ENCODE data around the gene SORBS1. TPM values are rescaled to one million over a fixed set of nuclear protein-coding genes. Genes with fewer than 3 reads are reported as not detected.

The SORBS1 gene
- total and polyA plus RNA-seq, 2 donors (not counting 1 experiment from before 2014, with no cell fraction given), result 0.21 to 1.5 TPM

DNA sequence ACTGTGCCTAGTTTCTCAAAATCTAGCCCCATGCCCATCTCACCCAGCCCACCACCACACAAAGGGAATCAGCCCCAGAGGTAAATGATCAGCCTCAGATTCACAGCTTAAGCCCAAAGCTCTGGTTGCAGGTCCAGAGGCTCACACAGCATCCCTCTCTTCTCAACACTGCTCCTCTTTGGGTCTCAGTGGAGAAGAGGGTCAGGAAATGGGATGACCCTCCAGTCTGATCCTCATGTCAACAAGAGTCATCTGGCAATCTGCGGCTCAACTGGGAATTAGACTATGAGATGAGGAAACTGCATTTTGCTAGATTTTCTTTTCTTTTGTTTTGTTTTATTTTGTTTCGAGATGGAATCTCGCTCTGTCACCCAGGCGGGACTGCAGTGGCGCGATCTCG, 144.2 kb downstream of the SORBS1 start:
- Histone ChIP-seq H4K20me1 (ENCODE audit: control insufficient read depth, insufficient read depth, low read length, poor library complexity, severe bottlenecking) (no peaks in the 10 kb centered on the region), H3K9me3 (ENCODE audit: control extremely low read depth in 1 of 3, control insufficient read depth in 2 of 3, insufficient read depth in 1 of 3, low read length in 2 of 3) (no peaks in the 10 kb centered on the region), H3K27ac (ENCODE audit: low read length in 2 of 2) (no peak overlapping the region), H2AFZ (ENCODE audit: insufficient read depth, low read depth, low read length, poor library complexity, severe bottlenecking) (no peak overlapping the region), H3K4me3 (ENCODE audit: control extremely low read depth in 1 of 5, extremely low read depth in 1 of 5, insufficient read depth in 1 of 5, low read depth in 2 of 5, low read length in 4 of 5) (no peak overlapping the region), H3K4me2 (replicated peaks; ENCODE audit: low read depth, low read length, poor library complexity, severe bottlenecking) (no peak overlapping the region), H3K4me1 (ENCODE audit: control insufficient read depth in 2 of 2, insufficient read depth in 2 of 2, low read length in 2 of 2) (no peaks in the 10 kb centered on the region), H3K9ac (ENCODE audit: low read length) (no peak overlapping the region), H3K36me3 (replicated peaks in 1 of 2; ENCODE audit: control extremely low read depth in 1 of 2, control insufficient read depth in 1 of 2, extremely low read depth in 1 of 2, insufficient read depth in 2 of 2, low read length in 1 of 2) (no peaks in the 10 kb centered on the region), H3K27me3 (replicated peaks in 1 of 4; ENCODE audit: control extremely low read depth in 1 of 4, control insufficient read depth in 3 of 4, insufficient read depth in 4 of 4, low read length in 3 of 4) (peaks cover 0 to 2% (median 0%) of the 10 kb centered on the region in 4 experiments), H3K79me2 (ENCODE audit: control insufficient read depth, insufficient read depth, low read length) (no peaks in the 10 kb centered on the region)
- 100% methylated on average over 5 of the region's 7 CpGs for WGBS (ENCODE audit: insufficient coverage)
- ChIA-PET POLR2A (no interaction called here), CTCF (interaction anchor here (0.8 kb wide), 1 partner anchor 14 kb away, joined by 5 read pairs; no protein-coding TSS in a partner anchor)
- ATAC-seq (ENCODE audit: low read depth) (no peak), DNase-seq (no peak)
- no peak overlapping the region for H3K4me3 Mint-ChIP-seq
- H3K27ac Mint-ChIP-seq, result no peak overlapping the region
- intact Hi-C loops (cut with micrococcal nuclease), result no loop called here
- TF ChIP-seq EZH2 (IDR thresholded peaks at IDR 0.05; ENCODE audit: borderline replicate concordance, insufficient read depth, low read depth, low read length, poor library complexity, severe bottlenecking) (no peak), CTCF (IDR thresholded peaks at IDR 0.05) (no peak)
- H3K27me3 Mint-ChIP-seq, result peaks cover 12% of the 10 kb centered on the region
- H3K4me1 Mint-ChIP-seq, result no peaks in the 10 kb centered on the region
- H3K9me3 Mint-ChIP-seq (ENCODE audit: insufficient read depth), result no peaks in the 10 kb centered on the region

DNA sequence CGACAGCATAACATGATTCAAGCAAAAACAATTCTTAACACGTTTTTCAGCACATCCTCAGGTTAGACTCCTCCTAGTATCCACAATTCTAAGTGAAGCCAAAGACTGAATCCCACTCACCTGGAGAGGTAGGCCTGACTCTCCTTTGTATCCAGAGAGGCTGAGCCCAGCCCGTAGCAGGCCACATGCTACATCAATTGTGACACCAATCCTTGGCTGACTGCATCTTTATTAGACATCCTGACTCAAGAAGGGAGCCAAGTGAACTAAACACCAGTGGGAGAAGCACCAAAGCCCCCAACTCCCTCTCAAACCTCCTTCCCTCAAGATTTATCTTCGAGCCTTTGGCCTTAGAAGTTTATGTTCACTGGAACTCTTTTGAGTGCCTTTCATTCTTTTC, 144.9 kb downstream of the SORBS1 start:
- Histone ChIP-seq H3K27ac (ENCODE audit: low read length in 2 of 2) (no peak overlapping the region), H2AFZ (ENCODE audit: insufficient read depth, low read depth, low read length, poor library complexity, severe bottlenecking) (no peak overlapping the region), H3K27me3 (replicated peaks in 1 of 4; ENCODE audit: control extremely low read depth in 1 of 4, control insufficient read depth in 3 of 4, insufficient read depth in 4 of 4, low read length in 3 of 4) (peaks cover 0 to 2% (median 0%) of the 10 kb centered on the region in 4 experiments), H3K4me2 (replicated peaks; ENCODE audit: low read depth, low read length, poor library complexity, severe bottlenecking) (no peak overlapping the region), H3K9me3 (ENCODE audit: control extremely low read depth in 1 of 3, control insufficient read depth in 2 of 3, insufficient read depth in 1 of 3, low read length in 2 of 3) (no peaks in the 10 kb centered on the region), H3K79me2 (ENCODE audit: control insufficient read depth, insufficient read depth, low read length) (no peaks in the 10 kb centered on the region), H3K4me1 (ENCODE audit: control insufficient read depth in 2 of 2, insufficient read depth in 2 of 2, low read length in 2 of 2) (no peaks in the 10 kb centered on the region), H3K36me3 (replicated peaks in 1 of 2; ENCODE audit: control extremely low read depth in 1 of 2, control insufficient read depth in 1 of 2, extremely low read depth in 1 of 2, insufficient read depth in 2 of 2, low read length in 1 of 2) (no peaks in the 10 kb centered on the region), H3K4me3 (ENCODE audit: control extremely low read depth in 1 of 5, extremely low read depth in 1 of 5, insufficient read depth in 1 of 5, low read depth in 2 of 5, low read length in 4 of 5) (no peak overlapping the region), H3K9ac (ENCODE audit: low read length) (no peak overlapping the region), H4K20me1 (ENCODE audit: control insufficient read depth, insufficient read depth, low read length, poor library complexity, severe bottlenecking) (no peaks in the 10 kb centered on the region)
- ATAC-seq (ENCODE audit: low read depth) (no peak), DNase-seq (no peak)
- intact Hi-C loops (cut with micrococcal nuclease), result no loop called here
- Mint-ChIP-seq H3K9me3 (ENCODE audit: insufficient read depth) (no peaks in the 10 kb centered on the region), H3K27me3 (peaks cover 12% of the 10 kb centered on the region), H3K4me1 (no peaks in the 10 kb centered on the region), H3K27ac (no peak overlapping the region), H3K4me3 (no peak overlapping the region)
- TF ChIP-seq CTCF (IDR thresholded peaks at IDR 0.05), result no peak
- TF ChIP-seq EZH2 (IDR thresholded peaks at IDR 0.05; ENCODE audit: borderline replicate concordance, insufficient read depth, low read depth, low read length, poor library complexity, severe bottlenecking), result no peak
- POLR2A ChIA-PET, result no interaction called here
- 93% methylated on average over 3 of the region's 4 CpGs for WGBS (ENCODE audit: insufficient coverage)
- CTCF ChIA-PET, result interaction anchor here (0.8 to 1.2 kb wide), 2 partner anchors 14 kb away, joined by 4 to 5 read pairs; no protein-coding TSS in a partner anchor
